Common myeloid progenitor, CD34-positive (primary cell): ENCODE data around the gene DCDC2C.

Experiments
- CTCF ChIA-PET: fragments of 350-600 bp; sonication (Branson Sonifier 250); formaldehyde crosslinking; loops from one replicate; lab custom pipeline; 2021; ENCODE audit warnings: antibody characterized with exemption; lab: Charles Lee
- POLR2A ChIA-PET: fragments of 350-600 bp; sonication (Branson Sonifier 250); formaldehyde crosslinking; loops from one replicate; lab custom pipeline; 2021; ENCODE audit warnings: antibody characterized with exemption; lab: Charles Lee
- DNase-seq, 3 donors: peaks; one replicate each; pipeline versions ENCODE4 v3.0.0 to v3.0.0-alpha.2; 2013
- H3K27ac ChIP-seq, 2 experiments: 1 replicate in 1 of 2; 2 replicates in 1 of 2; pipeline ENCODE4 v1.7.0; 2013; ENCODE audit warnings: inconsistent platforms in 2 of 2, low read length in 2 of 2, mild to moderate bottlenecking in 2 of 2, low read depth in 1 of 2, moderate library complexity in 1 of 2; ENCODE audit not compliant: severe bottlenecking in 2 of 2, insufficient read depth in 1 of 2, poor library complexity in 1 of 2
- H3K27me3 ChIP-seq, 5 experiments: replicated peaks in 2 of 5; 1 replicate in 3 of 5; 2 replicates in 2 of 5; pipeline versions ENCODE4 v1.6.1 to v1.7.0; 2013; ENCODE audit warnings: low read length in 4 of 5, mild to moderate bottlenecking in 2 of 5, moderate library complexity in 2 of 5, inconsistent platforms in 1 of 5; ENCODE audit not compliant: insufficient read depth in 5 of 5, control insufficient read depth in 4 of 5
- H3K36me3 ChIP-seq, 4 experiments: 1 replicate in 2 of 4; 2 replicates in 2 of 4; pipeline versions ENCODE4 v1.6.1 to v1.7.0; 2013; ENCODE audit warnings: low read length in 3 of 4, control low read depth in 1 of 4, mild to moderate bottlenecking in 1 of 4; ENCODE audit not compliant: control insufficient read depth in 4 of 4, insufficient read depth in 4 of 4
- H3K4me1 ChIP-seq, 4 experiments: 1 replicate in 3 of 4; 2 replicates in 1 of 4; pipeline versions ENCODE4 v1.6.1 to v1.7.1; 2013; ENCODE audit warnings: low read length in 3 of 4, mild to moderate bottlenecking in 3 of 4, control low read depth in 1 of 4, inconsistent platforms in 1 of 4, moderate library complexity in 1 of 4; ENCODE audit not compliant: control insufficient read depth in 4 of 4, insufficient read depth in 4 of 4; ENCODE audit errors: control extremely low read depth in 1 of 4
- H3K4me3 ChIP-seq, 7 experiments: 1 replicate in 4 of 7; 2 replicates in 3 of 7; pipeline versions ENCODE4 v1.5.1 to v1.7.0; 2013; ENCODE audit warnings: mild to moderate bottlenecking in 7 of 7, low read length in 6 of 7, moderate library complexity in 6 of 7, inconsistent platforms in 2 of 7, low read depth in 2 of 7, control low read depth in 1 of 7; ENCODE audit not compliant: insufficient read depth in 4 of 7, control insufficient read depth in 1 of 7; ENCODE audit errors: extremely low read depth in 1 of 7
- H3K9me3 ChIP-seq, 5 experiments: 1 replicate in 4 of 5; 2 replicates in 1 of 5; pipeline versions ENCODE4 v1.6.1 to v1.7.1; 2013; ENCODE audit warnings: low read length in 4 of 5, mild to moderate bottlenecking in 2 of 5, inconsistent platforms in 1 of 5, low read depth in 1 of 5, moderate library complexity in 1 of 5; ENCODE audit not compliant: control insufficient read depth in 4 of 5, insufficient read depth in 2 of 5; ENCODE audit errors: control extremely low read depth in 1 of 5
- WGBS: methylation state at CpG from one replicate; pipeline ENCODE4 v1.1.5; 2013; ENCODE audit not compliant: insufficient coverage; 5-methylcytosine and 5-hydroxymethylcytosine counted together

Gene DCDC2C

GRCh38 chr2:3696545-3696944 is 6.8 kb upstream of the DCDC2C start:
- Histone ChIP-seq H3K27ac (no peak overlapping the region), H3K27me3 (peaks cover 0 to 22% (median 12%) of the 10 kb centered on the region in 5 experiments), H3K36me3 (no peaks in the 10 kb centered on the region), H3K4me1 (no peaks in the 10 kb centered on the region), H3K9me3 (peaks cover 0 to 4% (median 0%) of the 10 kb centered on the region in 5 experiments), H3K4me3 (no peak overlapping the region)
- ChIA-PET CTCF (no interaction called here), POLR2A (no interaction called here)
- DNase-seq = no peak
- WGBS = 93% methylated on average over 2 of the region's 3 CpGs

- CTCF ChIA-PET = no interaction called here
- 97% methylated on average over 4 of the region's 5 CpGs for WGBS
- peaks cover 12 to 56% (median 15%) of the 10 kb centered on the region in 5 experiments for H3K27me3 ChIP-seq
- H3K9me3 ChIP-seq = peaks cover 0 to 12% (median 4%) of the 10 kb centered on the region in 5 experiments
- POLR2A ChIA-PET = no interaction called here
- no peak overlapping the region for H3K4me3 ChIP-seq
- H3K27ac ChIP-seq = no peak overlapping the region
- no peak for DNase-seq
- H3K36me3 ChIP-seq = no peaks in the 10 kb centered on the region
- peaks cover 0 to 3% (median 3%) of the 10 kb centered on the region in 4 experiments for H3K4me1 ChIP-seq
Observed at GRCh38 chr2:3701071-3701470, 2.3 kb upstream of the DCDC2C start.

DNA sequence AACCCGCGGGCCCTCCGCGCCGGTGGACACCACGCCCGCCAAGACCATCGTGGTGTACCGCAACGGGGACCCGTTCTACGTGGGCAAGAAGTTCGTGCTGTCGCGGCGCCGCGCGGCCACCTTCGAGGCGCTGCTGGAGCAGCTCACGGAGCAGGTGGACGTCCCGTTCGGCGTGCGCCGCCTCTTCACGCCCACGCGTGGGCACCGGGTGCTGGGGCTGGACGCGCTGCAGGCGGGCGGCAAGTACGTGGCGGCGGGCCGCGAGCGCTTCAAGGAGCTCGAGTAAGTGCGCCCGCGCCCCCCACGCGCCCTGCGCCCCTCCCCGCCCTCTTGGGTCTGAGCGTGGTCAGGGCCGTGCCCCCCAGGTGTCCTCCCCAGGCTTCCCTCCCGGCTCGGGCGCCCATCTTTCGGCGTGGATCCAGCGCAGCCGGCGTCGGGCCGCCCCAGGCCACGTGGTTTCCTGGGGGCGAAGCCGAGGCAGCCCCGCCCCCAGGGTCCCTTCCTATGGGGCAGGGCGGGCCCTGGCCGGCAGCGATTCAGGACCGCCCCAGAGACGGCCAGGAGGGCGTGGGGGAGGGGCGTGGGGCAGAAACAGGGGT is 481 bp downstream of the DCDC2C start:
- peak in 1 of 3 donors; percentile 8 for DNase-seq
- H3K27ac ChIP-seq = no peak overlapping the region
- H3K4me1 ChIP-seq = peaks cover 0 to 3% (median 3%) of the 10 kb centered on the region in 4 experiments
- WGBS = 26% methylated on average over 58 of the region's 73 CpGs
- no peaks in the 10 kb centered on the region for H3K36me3 ChIP-seq
- H3K27me3 ChIP-seq = peaks cover 12 to 70% (median 15%) of the 10 kb centered on the region in 5 experiments
- peaks cover 0 to 12% (median 4%) of the 10 kb centered on the region in 5 experiments for H3K9me3 ChIP-seq
- no peak overlapping the region for H3K4me3 ChIP-seq
- POLR2A ChIA-PET = no interaction called here
- CTCF ChIA-PET = no interaction called here

- 73% methylated on average over 4 of the region's 6 CpGs for WGBS
- Histone ChIP-seq H3K4me3 (no peak overlapping the region), H3K36me3 (no peaks in the 10 kb centered on the region), H3K27ac (no peak overlapping the region), H3K9me3 (peaks cover 0 to 12% (median 4%) of the 10 kb centered on the region in 5 experiments), H3K4me1 (peaks cover 0 to 3% (median 3%) of the 10 kb centered on the region in 4 experiments), H3K27me3 (peaks cover 12 to 77% (median 15%) of the 10 kb centered on the region in 5 experiments)
- CTCF ChIA-PET = no interaction called here
- POLR2A ChIA-PET = no interaction called here
- DNase-seq = no peak
Observed at GRCh38 chr2:3704692-3705091, 1.3 kb downstream of the DCDC2C start.

DNA sequence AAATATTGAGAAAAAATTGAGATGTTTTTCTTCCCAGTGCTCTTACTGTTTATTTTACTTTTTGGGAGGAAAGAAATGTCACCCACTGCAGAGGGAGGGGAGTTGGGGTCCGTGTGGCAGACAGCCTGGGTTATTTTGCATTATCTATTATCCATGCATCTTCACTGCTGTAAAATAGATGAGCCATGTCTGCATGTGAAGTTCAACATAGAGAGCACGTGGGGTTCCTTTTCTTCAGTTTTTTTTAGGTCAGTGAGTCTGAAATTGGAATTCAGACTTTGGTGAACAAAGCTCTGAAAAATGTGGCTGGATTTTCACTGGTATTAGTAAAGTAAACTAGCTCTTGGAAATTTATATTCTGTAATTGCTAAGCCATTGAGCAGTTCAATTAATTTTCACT is 2.4 kb downstream of the DCDC2C start:
- 0% methylated on average over 1 of the region's 2 CpGs for WGBS

DNA sequence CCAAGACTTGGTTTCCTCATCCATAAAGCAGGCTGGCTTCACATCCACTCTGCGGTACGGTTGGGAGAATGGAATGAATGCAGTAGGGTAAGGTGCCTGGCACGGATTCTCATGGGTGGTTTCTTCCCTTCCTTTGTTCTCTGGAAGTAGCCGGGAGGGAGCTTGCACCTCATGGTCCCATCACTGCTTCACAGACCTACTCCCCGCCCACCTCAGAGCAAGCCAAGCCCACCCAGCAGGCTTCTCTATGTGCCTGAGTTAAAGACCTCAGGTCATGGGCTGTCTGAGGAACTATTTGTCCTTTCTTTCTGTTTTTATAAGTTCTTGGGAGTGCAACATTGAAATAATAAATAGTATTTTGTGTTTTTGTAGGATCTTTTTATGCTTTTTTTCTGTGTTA is 3.5 kb downstream of the DCDC2C start:
- Histone ChIP-seq H3K27ac (no peak overlapping the region), H3K4me3 (no peak overlapping the region), H3K27me3 (peaks cover 3 to 60% (median 15%) of the 10 kb centered on the region in 5 experiments), H3K4me1 (peaks cover 0 to 3% (median 3%) of the 10 kb centered on the region in 4 experiments), H3K36me3 (no peaks in the 10 kb centered on the region), H3K9me3 (peaks cover 0 to 10% (median 7%) of the 10 kb centered on the region in 5 experiments)
- 100% methylated on average over 2 of the region's 5 CpGs for WGBS
- ChIA-PET POLR2A (no interaction called here), CTCF (no interaction called here)
- no peak for DNase-seq

More for the DNA sequence above, 2.4 kb downstream of the DCDC2C start:
- no peak for DNase-seq
- POLR2A ChIA-PET = interaction anchor here (1.3 kb wide), 1 partner anchor 26 kb away, joined by 3 read pairs; no protein-coding TSS in a partner anchor
- no peak overlapping the region for H3K27ac ChIP-seq
- H3K36me3 ChIP-seq = no peaks in the 10 kb centered on the region
- peaks cover 0 to 3% (median 3%) of the 10 kb centered on the region in 4 experiments for H3K4me1 ChIP-seq
- peaks cover 5 to 72% (median 15%) of the 10 kb centered on the region in 5 experiments for H3K27me3 ChIP-seq
- CTCF ChIA-PET = no interaction called here
- no peak overlapping the region for H3K4me3 ChIP-seq
- H3K9me3 ChIP-seq = peaks cover 0 to 12% (median 7%) of the 10 kb centered on the region in 5 experiments

- Histone ChIP-seq H3K9me3 (peaks cover 0 to 3% (median 0%) of the 10 kb centered on the region in 5 experiments), H3K4me1 (peaks cover 0 to 3% (median 2%) of the 10 kb centered on the region in 4 experiments), H3K36me3 (no peaks in the 10 kb centered on the region), H3K27ac (no peak overlapping the region), H3K27me3 (peaks cover 3 to 44% (median 8%) of the 10 kb centered on the region in 5 experiments), H3K4me3 (no peak overlapping the region)
- ChIA-PET CTCF (no interaction called here), POLR2A (no interaction called here)
- DNase-seq = no peak
- WGBS = 97% methylated on average over 3 of the region's 4 CpGs
Observed at GRCh38 chr2:3708576-3708975, 5.2 kb downstream of the DCDC2C start.
